ENCODE results near the gene MAPRE2.

- no peak for TF ChIP-seq CTCF (IDR thresholded peaks at IDR 0.05; ENCODE audit: low read depth, low read length)
- no peak for TF ChIP-seq EZH2phosphoT487 (IDR thresholded peaks at IDR 0.05; ENCODE audit: low read depth)
Measured at GRCh38 chr18:35161485-35161884, 120.3 kb downstream of the MAPRE2 start.
